ENCODE measurements around the gene CA10.

CA10 gene

DNA sequence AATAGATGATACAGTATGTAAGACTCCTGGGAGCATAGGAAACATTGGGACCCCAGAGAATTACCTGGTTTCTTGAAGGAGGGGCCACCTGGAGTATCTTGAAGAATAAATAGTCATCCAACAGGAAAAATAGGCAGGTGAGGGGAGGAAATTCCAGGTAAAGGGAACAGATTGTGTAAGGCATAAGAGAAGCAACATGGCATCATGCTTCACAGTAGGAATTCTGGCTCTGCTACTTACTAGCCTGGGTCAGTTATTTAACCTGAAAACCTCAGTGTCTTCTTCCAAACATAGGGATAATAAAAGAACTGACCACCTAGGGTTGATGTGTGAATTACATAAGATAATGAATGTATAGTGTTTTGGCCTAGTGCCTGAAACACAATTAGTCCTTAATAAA lies 122.1 kb downstream of the CA10 start:
- no peaks in the 10 kb centered on the region for H3K4me1 ChIP-seq (ENCODE audit: control insufficient read depth in 1 of 2, insufficient read depth in 2 of 2, low read length in 2 of 2)
- no peak overlapping the region for H3K27ac ChIP-seq (ENCODE audit: low read length)
- H3K4me3 ChIP-seq (ENCODE audit: low read depth in 1 of 2, low read length in 2 of 2): no peak overlapping the region
- H3K27me3 ChIP-seq (ENCODE audit: low read depth, low read length): no peaks in the 10 kb centered on the region
- H3K9me3 ChIP-seq (ENCODE audit: control insufficient read depth in 1 of 2, low read length in 2 of 2): no peaks in the 10 kb centered on the region
- no peaks in the 10 kb centered on the region for H3K36me3 ChIP-seq (ENCODE audit: control insufficient read depth in 1 of 2, insufficient read depth in 2 of 2, low read length in 2 of 2)

DNA sequence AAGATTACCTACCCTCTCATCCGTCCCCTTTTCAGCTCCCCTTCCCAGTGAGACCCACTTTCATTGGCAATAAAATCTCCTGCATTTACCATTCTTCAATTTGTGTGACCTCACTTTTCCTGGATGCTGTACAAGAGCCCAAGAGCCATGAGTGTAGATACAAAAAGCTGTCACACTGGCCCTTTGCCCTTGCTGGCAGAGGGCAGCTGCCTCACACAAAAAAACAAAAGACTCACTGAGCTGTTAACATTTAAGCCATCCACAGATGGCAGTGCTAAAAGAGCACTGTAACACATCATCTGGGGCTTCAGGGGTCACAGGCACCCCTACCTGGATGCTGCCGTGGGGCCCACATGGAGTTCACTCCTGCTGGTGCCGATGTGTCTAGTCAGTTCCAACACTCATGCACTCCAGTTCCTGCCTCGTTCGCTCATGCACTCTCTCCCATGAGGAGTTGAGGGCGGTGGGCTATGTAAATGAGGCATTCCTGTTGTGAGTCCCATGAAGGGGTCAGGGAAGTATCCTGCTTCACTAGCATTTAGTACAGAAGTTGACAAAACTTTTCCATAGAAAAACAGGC lies 123.1 kb downstream of the CA10 start:
- H3K27ac ChIP-seq (ENCODE audit: low read length): no peak overlapping the region
- H3K27me3 ChIP-seq (ENCODE audit: low read depth, low read length): no peaks in the 10 kb centered on the region
- H3K4me3 ChIP-seq (ENCODE audit: low read depth in 1 of 2, low read length in 2 of 2): no peak overlapping the region
- no peaks in the 10 kb centered on the region for H3K4me1 ChIP-seq (ENCODE audit: control insufficient read depth in 1 of 2, insufficient read depth in 2 of 2, low read length in 2 of 2)
- no peaks in the 10 kb centered on the region for H3K9me3 ChIP-seq (ENCODE audit: control insufficient read depth in 1 of 2, low read length in 2 of 2)
- no peaks in the 10 kb centered on the region for H3K36me3 ChIP-seq (ENCODE audit: control insufficient read depth in 1 of 2, insufficient read depth in 2 of 2, low read length in 2 of 2)

- H3K4me1 ChIP-seq (ENCODE audit: control insufficient read depth in 1 of 2, insufficient read depth in 2 of 2, low read length in 2 of 2): no peaks in the 10 kb centered on the region
- no peak overlapping the region for H3K4me3 ChIP-seq (ENCODE audit: low read depth in 1 of 2, low read length in 2 of 2)
- H3K27ac ChIP-seq (ENCODE audit: low read length): no peak overlapping the region
- no peaks in the 10 kb centered on the region for H3K36me3 ChIP-seq (ENCODE audit: control insufficient read depth in 1 of 2, insufficient read depth in 2 of 2, low read length in 2 of 2)
- no peaks in the 10 kb centered on the region for H3K27me3 ChIP-seq (ENCODE audit: low read depth, low read length)
- H3K9me3 ChIP-seq (ENCODE audit: control insufficient read depth in 1 of 2, low read length in 2 of 2): no peaks in the 10 kb centered on the region
These were observed 126.1 kb downstream of the CA10 start for GRCh38 chr17:52032454-52032853.

DNA sequence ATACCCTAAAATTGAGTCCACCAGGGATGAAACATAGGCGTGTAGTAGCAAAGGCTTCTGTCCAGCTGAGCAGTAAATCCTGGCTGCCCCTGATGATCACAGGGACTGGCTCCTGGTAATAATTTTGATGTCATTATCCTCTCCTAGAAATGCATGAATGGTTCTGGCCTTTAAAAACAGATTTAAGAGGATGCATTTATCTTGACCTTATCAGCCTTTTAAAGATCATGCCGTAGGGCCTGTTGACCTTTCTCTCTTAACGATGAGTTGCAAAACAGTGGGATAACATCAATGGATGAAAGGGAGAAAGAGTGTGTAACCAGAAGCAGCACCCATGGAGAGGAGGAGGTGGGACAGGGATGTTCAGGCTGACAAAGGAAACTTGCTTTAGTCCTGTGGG lies 128.5 kb downstream of the CA10 start:
- no peaks in the 10 kb centered on the region for H3K4me1 ChIP-seq (ENCODE audit: control insufficient read depth in 1 of 2, insufficient read depth in 2 of 2, low read length in 2 of 2)
- H3K27me3 ChIP-seq (ENCODE audit: low read depth, low read length): no peaks in the 10 kb centered on the region
- H3K27ac ChIP-seq (ENCODE audit: low read length): no peak overlapping the region
- H3K4me3 ChIP-seq (ENCODE audit: low read depth in 1 of 2, low read length in 2 of 2): no peak overlapping the region
- no peaks in the 10 kb centered on the region for H3K36me3 ChIP-seq (ENCODE audit: control insufficient read depth in 1 of 2, insufficient read depth in 2 of 2, low read length in 2 of 2)
- no peaks in the 10 kb centered on the region for H3K9me3 ChIP-seq (ENCODE audit: control insufficient read depth in 1 of 2, low read length in 2 of 2)

DNA sequence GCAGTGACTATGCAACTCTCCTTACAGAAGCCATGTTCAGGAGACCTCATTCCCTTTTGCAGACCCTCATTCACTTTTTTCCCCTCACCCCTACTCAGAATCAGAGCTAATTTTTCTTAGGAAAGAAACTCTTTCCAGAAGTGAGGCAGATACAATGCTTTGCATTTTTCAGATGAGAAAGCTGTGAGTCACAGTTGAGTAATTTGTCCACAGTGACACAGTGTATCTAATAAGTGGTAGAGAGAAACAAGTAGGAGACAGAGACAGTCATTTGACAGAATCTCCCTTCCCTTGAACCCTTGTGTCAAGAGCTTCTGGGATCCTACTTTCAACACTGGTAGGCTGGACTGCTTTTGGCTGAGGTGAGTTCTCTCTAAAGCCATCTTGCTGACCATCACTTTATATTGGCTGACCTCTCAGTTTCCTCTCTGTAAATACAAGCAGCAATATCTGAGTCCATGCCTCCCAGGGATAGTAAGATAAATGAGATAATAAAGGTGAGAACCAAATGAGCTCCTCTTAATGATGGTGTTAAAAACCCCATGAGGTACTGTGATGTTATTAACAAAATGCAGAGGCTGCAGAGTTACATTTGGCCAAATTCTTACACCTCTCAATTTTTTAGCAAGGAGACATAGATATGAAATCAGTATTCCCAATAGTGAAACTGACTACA lies 130.8 kb downstream of the CA10 start:
- no peak overlapping the region for H3K27ac ChIP-seq (ENCODE audit: low read length)
- no peaks in the 10 kb centered on the region for H3K27me3 ChIP-seq (ENCODE audit: low read depth, low read length)
- H3K4me1 ChIP-seq (ENCODE audit: control insufficient read depth in 1 of 2, insufficient read depth in 2 of 2, low read length in 2 of 2): no peaks in the 10 kb centered on the region
- H3K4me3 ChIP-seq (ENCODE audit: low read depth in 1 of 2, low read length in 2 of 2): no peak overlapping the region
- H3K36me3 ChIP-seq (ENCODE audit: control insufficient read depth in 1 of 2, insufficient read depth in 2 of 2, low read length in 2 of 2): no peaks in the 10 kb centered on the region
- no peaks in the 10 kb centered on the region for H3K9me3 ChIP-seq (ENCODE audit: control insufficient read depth in 1 of 2, low read length in 2 of 2)

DNA sequence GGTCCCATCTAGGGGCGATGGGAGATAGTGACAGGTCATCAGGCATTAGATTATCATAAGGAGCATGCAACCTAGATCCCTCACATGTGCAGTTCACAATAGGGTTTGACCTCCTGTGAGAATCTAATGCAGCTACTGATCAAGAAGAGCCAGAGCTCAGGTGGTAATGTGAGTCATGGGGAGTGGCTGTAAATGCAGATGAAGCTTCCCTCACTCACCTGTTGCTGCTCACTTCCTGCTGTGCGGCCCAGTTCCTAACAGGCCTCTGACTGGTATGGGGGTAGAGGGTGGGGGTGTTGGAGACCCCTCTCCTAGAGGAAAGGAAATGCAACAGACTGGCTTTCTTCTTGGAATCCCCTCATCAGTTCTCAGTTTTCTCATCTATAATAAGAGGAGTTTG lies 131.4 kb downstream of the CA10 start:
- H3K4me1 ChIP-seq (ENCODE audit: control insufficient read depth in 1 of 2, insufficient read depth in 2 of 2, low read length in 2 of 2): no peaks in the 10 kb centered on the region
- no peak overlapping the region for H3K27ac ChIP-seq (ENCODE audit: low read length)
- no peaks in the 10 kb centered on the region for H3K9me3 ChIP-seq (ENCODE audit: control insufficient read depth in 1 of 2, low read length in 2 of 2)
- H3K36me3 ChIP-seq (ENCODE audit: control insufficient read depth in 1 of 2, insufficient read depth in 2 of 2, low read length in 2 of 2): no peaks in the 10 kb centered on the region
- H3K4me3 ChIP-seq (ENCODE audit: low read depth in 1 of 2, low read length in 2 of 2): no peak overlapping the region
- H3K27me3 ChIP-seq (ENCODE audit: low read depth, low read length): no peaks in the 10 kb centered on the region

GRCh38 chr17:52026075-52026474 lies 132.4 kb downstream of the CA10 start:
- no peak overlapping the region for H3K4me3 ChIP-seq (ENCODE audit: low read depth in 1 of 2, low read length in 2 of 2)
- H3K4me1 ChIP-seq (ENCODE audit: control insufficient read depth in 1 of 2, insufficient read depth in 2 of 2, low read length in 2 of 2): no peaks in the 10 kb centered on the region
- H3K27me3 ChIP-seq (ENCODE audit: low read depth, low read length): no peaks in the 10 kb centered on the region
- no peak overlapping the region for H3K27ac ChIP-seq (ENCODE audit: low read length)
- H3K9me3 ChIP-seq (ENCODE audit: control insufficient read depth in 1 of 2, low read length in 2 of 2): no peaks in the 10 kb centered on the region
- H3K36me3 ChIP-seq (ENCODE audit: control insufficient read depth in 1 of 2, insufficient read depth in 2 of 2, low read length in 2 of 2): no peaks in the 10 kb centered on the region

DNA sequence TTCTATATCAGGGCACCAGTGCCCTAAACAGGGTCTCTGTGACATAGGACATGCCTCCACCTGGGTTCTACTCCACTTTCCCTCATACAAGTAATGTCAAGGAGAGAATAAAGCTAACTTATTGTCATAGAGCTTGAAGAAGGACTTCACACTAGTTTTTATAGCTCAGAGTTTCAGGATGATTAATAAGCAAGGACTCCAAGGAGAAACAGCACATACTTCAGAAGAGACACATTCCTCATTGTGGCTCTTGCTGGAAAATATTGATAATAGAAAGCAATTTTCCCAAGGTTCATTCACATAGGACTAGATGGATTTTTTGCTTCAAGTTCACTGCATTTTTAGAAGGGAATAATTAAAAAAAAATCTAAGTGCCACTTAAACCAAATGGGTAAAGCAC lies 133.3 kb downstream of the CA10 start:
- H3K36me3 ChIP-seq (ENCODE audit: control insufficient read depth in 1 of 2, insufficient read depth in 2 of 2, low read length in 2 of 2): no peaks in the 10 kb centered on the region
- H3K4me3 ChIP-seq (ENCODE audit: low read depth in 1 of 2, low read length in 2 of 2): no peak overlapping the region
- H3K27me3 ChIP-seq (ENCODE audit: low read depth, low read length): no peaks in the 10 kb centered on the region
- H3K27ac ChIP-seq (ENCODE audit: low read length): no peak overlapping the region
- no peaks in the 10 kb centered on the region for H3K4me1 ChIP-seq (ENCODE audit: control insufficient read depth in 1 of 2, insufficient read depth in 2 of 2, low read length in 2 of 2)
- H3K9me3 ChIP-seq (ENCODE audit: control insufficient read depth in 1 of 2, low read length in 2 of 2): no peaks in the 10 kb centered on the region

DNA sequence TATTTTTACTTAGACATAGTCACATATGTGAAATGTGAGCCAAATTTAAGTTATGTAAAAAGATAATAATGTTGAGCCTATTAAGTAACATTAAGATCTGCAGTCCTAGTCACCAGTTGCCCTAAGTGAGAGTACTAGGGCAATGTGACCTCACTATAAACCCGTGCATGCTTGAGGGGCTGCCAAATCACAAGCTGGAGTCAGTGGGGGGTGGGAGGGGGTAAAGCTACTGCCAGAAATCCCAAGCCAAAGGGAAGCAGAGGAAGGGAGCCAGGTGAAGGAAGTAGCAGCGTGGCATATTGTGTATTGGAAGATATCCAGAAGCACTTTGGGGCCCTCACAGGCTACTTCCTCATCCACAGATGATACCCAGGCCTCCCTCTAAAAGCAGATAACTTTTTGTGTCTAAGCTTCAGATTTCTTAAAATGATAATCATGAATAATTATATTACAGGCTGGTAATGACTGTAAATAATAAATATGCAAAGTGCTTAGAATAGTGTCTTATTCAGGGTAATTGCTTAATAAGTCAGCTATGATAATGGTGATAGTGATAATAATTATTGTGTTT lies 134.1 kb downstream of the CA10 start:
- Histone ChIP-seq H3K27ac (ENCODE audit: low read length) (no peak overlapping the region), H3K4me3 (ENCODE audit: low read depth in 1 of 2, low read length in 2 of 2) (no peak overlapping the region), H3K27me3 (ENCODE audit: low read depth, low read length) (no peaks in the 10 kb centered on the region), H3K4me1 (ENCODE audit: control insufficient read depth in 1 of 2, insufficient read depth in 2 of 2, low read length in 2 of 2) (no peaks in the 10 kb centered on the region), H3K9me3 (ENCODE audit: control insufficient read depth in 1 of 2, low read length in 2 of 2) (no peaks in the 10 kb centered on the region), H3K36me3 (ENCODE audit: control insufficient read depth in 1 of 2, insufficient read depth in 2 of 2, low read length in 2 of 2) (no peaks in the 10 kb centered on the region)

DNA sequence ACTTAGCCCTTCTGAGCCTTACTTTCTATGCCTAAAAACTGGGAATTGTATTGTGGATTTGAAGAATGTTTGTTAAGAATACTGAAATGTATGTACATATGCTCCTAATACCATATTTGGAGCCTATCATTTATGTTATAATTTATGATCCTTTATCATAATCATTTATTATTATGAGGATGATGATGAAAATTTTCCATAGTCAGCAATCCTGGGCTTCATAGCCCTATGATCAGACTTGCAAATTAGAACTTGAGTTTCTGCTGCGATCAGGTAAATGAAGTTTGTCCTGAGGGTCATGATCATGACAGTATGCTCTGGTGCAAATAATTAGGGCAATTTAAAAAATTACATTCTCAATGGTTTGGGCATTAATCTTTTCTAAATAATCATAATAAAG lies 147.4 kb downstream of the CA10 start:
- H3K4me1 ChIP-seq (ENCODE audit: control insufficient read depth in 1 of 2, insufficient read depth in 2 of 2, low read length in 2 of 2): no peaks in the 10 kb centered on the region
- no peaks in the 10 kb centered on the region for H3K9me3 ChIP-seq (ENCODE audit: control insufficient read depth in 1 of 2, low read length in 2 of 2)
- H3K36me3 ChIP-seq (ENCODE audit: control insufficient read depth in 1 of 2, insufficient read depth in 2 of 2, low read length in 2 of 2): no peaks in the 10 kb centered on the region
- H3K27me3 ChIP-seq (ENCODE audit: low read depth, low read length): no peaks in the 10 kb centered on the region
- no peak overlapping the region for H3K4me3 ChIP-seq (ENCODE audit: low read depth in 1 of 2, low read length in 2 of 2)
- no peak overlapping the region for H3K27ac ChIP-seq (ENCODE audit: low read length)

GRCh38 chr17:51999654-52000053 lies 158.9 kb downstream of the CA10 start:
- Histone ChIP-seq H3K36me3 (ENCODE audit: control insufficient read depth in 1 of 2, insufficient read depth in 2 of 2, low read length in 2 of 2) (no peaks in the 10 kb centered on the region), H3K4me1 (ENCODE audit: control insufficient read depth in 1 of 2, insufficient read depth in 2 of 2, low read length in 2 of 2) (no peaks in the 10 kb centered on the region), H3K27me3 (ENCODE audit: low read depth, low read length) (no peaks in the 10 kb centered on the region), H3K27ac (ENCODE audit: low read length) (no peak overlapping the region), H3K4me3 (ENCODE audit: low read depth in 1 of 2, low read length in 2 of 2) (no peak overlapping the region), H3K9me3 (ENCODE audit: control insufficient read depth in 1 of 2, low read length in 2 of 2) (no peaks in the 10 kb centered on the region)

- no peaks in the 10 kb centered on the region for H3K9me3 ChIP-seq (ENCODE audit: control insufficient read depth in 1 of 2, low read length in 2 of 2)
- H3K27ac ChIP-seq (ENCODE audit: low read length): no peak overlapping the region
- H3K36me3 ChIP-seq (ENCODE audit: control insufficient read depth in 1 of 2, insufficient read depth in 2 of 2, low read length in 2 of 2): no peaks in the 10 kb centered on the region
- H3K4me3 ChIP-seq (ENCODE audit: low read depth in 1 of 2, low read length in 2 of 2): no peak overlapping the region
- H3K27me3 ChIP-seq (ENCODE audit: low read depth, low read length): no peaks in the 10 kb centered on the region
- no peaks in the 10 kb centered on the region for H3K4me1 ChIP-seq (ENCODE audit: control insufficient read depth in 1 of 2, insufficient read depth in 2 of 2, low read length in 2 of 2)
These were observed 160.8 kb downstream of the CA10 start for GRCh38 chr17:51997723-51998122.
